COLO829 (cell line): ENCODE results near the gene OR5AU1.

Source experiments
- DNase-seq: peaks from one replicate; pipeline ENCODE4 v3.0.0; 2012; ENCODE audit warnings: low spot score

Gene OR5AU1

GRCh38 chr14:21155963-21156362, at the start of gene OR5AU1:
OR5AU1 (minus strand) TSS chr14:21156063; CDS start chr14:21155872, 191 bp downstream.
- no peak for DNase-seq

GRCh38 chr14:21205026-21205677, 49.3 kb upstream of the OR5AU1 start:
- DNase-seq = no peak

- no peak for DNase-seq
Measured at GRCh38 chr14:21204167-21205025, 48.5 kb upstream of the OR5AU1 start.

- DNase-seq = no peak
Measured at GRCh38 chr14:21203470-21204166, 47.8 kb upstream of the OR5AU1 start.

GRCh38 chr14:21202463-21203358, 46.8 kb upstream of the OR5AU1 start:
- no peak for DNase-seq

- no peak for DNase-seq
Measured at GRCh38 chr14:21201732-21202462, 46.0 kb upstream of the OR5AU1 start.

- no peak for DNase-seq
Measured at GRCh38 chr14:21200752-21201461, 45.0 kb upstream of the OR5AU1 start.

- DNase-seq = no peak
Measured at GRCh38 chr14:21199611-21200560, 44.0 kb upstream of the OR5AU1 start.

GRCh38 chr14:21197418-21198205, 41.7 kb upstream of the OR5AU1 start:
- no peak for DNase-seq

GRCh38 chr14:21194597-21194996, 38.7 kb upstream of the OR5AU1 start:
- DNase-seq = no peak

GRCh38 chr14:21192875-21193535, 37.1 kb upstream of the OR5AU1 start:
- no peak for DNase-seq

- DNase-seq = no peak
Measured at GRCh38 chr14:21192447-21192822, 36.6 kb upstream of the OR5AU1 start.

GRCh38 chr14:21191809-21192446, 36.1 kb upstream of the OR5AU1 start:
- DNase-seq = no peak

- DNase-seq = no peak
Measured at GRCh38 chr14:21191261-21191808, 35.5 kb upstream of the OR5AU1 start.

GRCh38 chr14:21185491-21185890, 29.6 kb upstream of the OR5AU1 start:
- no peak for DNase-seq

GRCh38 chr14:21184254-21184653, 28.4 kb upstream of the OR5AU1 start:
- DNase-seq = peak; percentile 76

GRCh38 chr14:21182166-21182565, 26.3 kb upstream of the OR5AU1 start:
- no peak for DNase-seq
